Coronary artery (tissue), 2 donors: ENCODE measurements around the gene TAMALIN.
A peak's percentile ranks its signal among the peaks of the same experiment; 100 is the strongest.

ENCODE experiments used
- DNase-seq: peaks from one replicate; pipeline ENCODE4 v3.0.0-alpha.2; 2017; ENCODE audit warnings: low spot score
- H3K27ac ChIP-seq, 2 donors: fragments of 200-600 bp; sonication (generic); one replicate each; pipeline ENCODE4 v1.5.1; 2016 to 2019
- H3K4me3 ChIP-seq: fragments of 200-600 bp; sonication (generic); 2 replicates; pipeline ENCODE4 v1.5.1; 2016; ENCODE audit warnings: mild to moderate bottlenecking, moderate library complexity
- TF ChIP-seq, protein P1 (sequence below): fragments of 200-600 bp; sonication (generic); IDR thresholded peaks from one replicate; pipeline ENCODE4 v1.5.1; 2019; ENCODE audit warnings: antibody characterized with exemption

The TAMALIN gene

DNA sequence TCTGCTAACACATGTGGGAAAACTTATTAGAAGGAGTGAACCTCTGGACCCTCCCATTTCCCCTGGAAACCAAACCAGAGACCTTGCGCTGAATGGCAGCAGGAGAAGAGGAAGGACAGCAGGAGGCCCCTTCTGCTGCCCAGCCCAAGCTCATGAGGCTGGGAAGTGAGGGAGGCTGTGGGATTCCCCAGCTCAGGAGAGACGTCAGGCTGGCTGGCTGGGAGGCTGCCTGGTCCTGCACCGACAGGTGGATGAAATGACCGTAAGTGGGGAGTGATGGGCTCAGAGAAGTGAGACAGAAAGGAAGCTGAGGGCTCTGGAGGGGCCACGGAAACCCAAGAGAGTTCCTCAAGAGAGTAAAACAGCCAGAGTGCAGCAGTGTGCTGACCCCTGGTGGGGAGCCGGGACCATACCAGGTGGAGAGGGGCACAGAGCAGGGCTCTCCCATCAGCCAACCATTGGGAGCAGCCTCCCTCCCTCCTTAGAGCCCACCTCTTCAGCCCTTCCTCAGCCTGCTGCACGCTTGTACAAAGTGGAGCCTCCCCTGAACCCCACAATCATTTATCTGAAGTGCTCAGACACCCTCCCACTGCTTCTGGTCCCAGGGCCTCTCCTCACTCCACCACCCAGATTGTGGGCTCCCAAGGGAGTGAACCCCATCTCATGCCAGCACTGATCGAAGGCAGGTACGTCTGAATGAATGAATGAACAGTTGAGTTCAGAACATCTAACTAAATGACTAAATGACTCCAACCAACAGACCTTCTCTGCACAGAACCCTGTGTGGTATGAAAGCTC lies 14.0 kb downstream of the TAMALIN start:
- TF ChIP-seq, protein P1, sequence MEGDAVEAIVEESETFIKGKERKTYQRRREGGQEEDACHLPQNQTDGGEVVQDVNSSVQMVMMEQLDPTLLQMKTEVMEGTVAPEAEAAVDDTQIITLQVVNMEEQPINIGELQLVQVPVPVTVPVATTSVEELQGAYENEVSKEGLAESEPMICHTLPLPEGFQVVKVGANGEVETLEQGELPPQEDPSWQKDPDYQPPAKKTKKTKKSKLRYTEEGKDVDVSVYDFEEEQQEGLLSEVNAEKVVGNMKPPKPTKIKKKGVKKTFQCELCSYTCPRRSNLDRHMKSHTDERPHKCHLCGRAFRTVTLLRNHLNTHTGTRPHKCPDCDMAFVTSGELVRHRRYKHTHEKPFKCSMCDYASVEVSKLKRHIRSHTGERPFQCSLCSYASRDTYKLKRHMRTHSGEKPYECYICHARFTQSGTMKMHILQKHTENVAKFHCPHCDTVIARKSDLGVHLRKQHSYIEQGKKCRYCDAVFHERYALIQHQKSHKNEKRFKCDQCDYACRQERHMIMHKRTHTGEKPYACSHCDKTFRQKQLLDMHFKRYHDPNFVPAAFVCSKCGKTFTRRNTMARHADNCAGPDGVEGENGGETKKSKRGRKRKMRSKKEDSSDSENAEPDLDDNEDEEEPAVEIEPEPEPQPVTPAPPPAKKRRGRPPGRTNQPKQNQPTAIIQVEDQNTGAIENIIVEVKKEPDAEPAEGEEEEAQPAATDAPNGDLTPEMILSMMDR = peak; percentile 17
- no peak overlapping the region for H3K27ac ChIP-seq
- DNase-seq = peak; percentile 70
- no peak overlapping the region for H3K4me3 ChIP-seq

DNA sequence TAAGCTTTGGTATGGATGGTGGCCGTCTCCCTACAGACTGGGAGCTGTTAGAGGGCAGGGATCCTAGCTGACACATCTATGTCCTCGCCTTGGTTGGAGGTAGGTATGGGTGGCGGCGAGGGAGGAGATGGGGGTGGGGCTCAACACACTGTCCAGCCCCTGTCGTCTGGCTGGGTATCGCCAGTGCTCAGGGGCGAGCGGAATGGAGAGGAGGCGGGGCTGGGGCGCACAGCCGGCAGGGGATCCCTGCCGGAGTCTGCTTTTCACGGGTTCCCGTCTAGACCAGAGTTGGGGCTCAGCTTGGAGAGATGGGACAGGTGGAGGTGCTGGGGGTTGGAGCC lies 16.1 kb downstream of the TAMALIN start:
- TF ChIP-seq, protein P1 = no peak
- DNase-seq = no peak
- Histone ChIP-seq H3K4me3 (peak overlapping the region; percentile 79), H3K27ac (peak overlapping the region in 1 of 2 donors; percentile 55)

DNA sequence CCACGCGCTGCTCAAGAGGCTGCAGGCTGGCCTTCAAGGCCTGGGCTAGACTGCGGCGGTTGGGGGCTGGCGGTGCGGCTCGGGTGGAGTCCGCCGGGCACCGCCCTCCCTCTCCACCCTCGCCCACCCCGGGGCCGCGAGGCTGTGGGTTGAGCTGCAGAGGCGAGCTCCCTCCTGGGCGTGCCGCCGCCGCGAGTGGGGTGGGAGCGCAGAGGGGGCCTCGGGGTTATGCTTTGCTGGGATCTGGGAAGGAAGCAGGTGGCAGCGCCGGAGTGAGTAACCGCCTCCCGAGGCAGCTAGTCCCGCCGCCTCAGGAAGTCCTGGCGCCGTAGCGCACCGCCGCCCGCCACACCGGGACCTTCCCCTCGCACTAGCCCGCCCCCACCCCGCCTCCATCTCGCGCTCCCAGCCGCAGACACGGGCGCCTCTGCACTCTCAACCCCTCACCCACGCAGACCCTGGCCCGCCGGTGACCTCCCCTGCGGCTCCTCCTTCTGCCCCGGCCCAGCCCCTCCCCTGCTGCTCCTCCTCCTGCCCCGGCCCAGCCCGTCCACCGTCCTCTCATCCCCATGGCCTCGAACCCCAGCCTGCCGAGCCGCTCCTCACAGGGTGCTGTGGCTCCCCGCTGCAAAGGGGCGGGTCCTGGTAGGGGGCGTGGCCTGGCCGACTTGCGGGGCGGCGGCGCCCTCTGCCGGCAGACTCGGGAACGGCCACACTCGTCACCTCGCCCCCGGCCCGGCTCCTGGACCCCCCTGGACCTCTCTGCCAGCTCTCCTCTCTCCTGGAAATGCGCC lies 16.6 kb downstream of the TAMALIN start:
- H3K4me3 ChIP-seq = peak overlapping the region; percentile 79

DNA sequence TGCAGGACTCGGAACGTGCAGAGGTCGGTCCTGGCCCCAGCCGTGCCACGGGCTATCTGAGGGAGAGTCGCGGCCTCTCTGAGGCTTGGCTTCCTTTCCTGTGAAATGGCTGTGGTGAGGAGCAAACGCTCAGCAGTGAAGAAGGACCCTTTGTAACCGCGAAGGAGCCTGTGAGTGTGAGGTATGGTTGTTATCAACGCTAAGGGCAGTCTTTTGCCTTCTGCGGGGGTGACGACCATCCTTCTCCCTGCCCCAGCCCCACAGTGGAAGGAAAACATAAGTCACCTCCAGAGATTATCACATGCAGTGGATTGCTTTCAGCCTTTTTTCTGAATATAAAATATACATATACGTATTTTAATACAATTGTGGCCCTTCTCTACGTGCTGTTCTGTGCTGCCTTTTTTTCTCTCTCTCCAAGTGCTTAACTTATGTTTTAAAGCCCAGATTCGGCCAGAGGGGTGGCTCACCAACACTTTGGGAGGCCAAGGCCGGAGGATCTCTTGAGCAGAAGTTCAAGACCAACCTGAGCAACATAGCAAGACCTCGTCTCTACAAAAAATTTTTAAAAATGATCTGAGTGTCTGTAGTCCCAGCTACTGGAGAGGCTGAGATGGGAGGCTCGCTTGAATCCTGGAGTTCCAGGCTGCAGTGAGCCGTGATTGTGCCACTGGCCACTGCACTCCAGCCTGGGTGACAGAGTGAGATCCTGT lies 17.4 kb downstream of the TAMALIN start:
- DNase-seq = no peak
- TF ChIP-seq, protein P1 = no peak
- peak overlapping the region; percentile 79 for H3K4me3 ChIP-seq
- peak overlapping the region in 1 of 2 donors; percentile 55 for H3K27ac ChIP-seq

More for the DNA sequence above, 16.6 kb downstream of the TAMALIN start:
- no peak for DNase-seq
- peak overlapping the region in 1 of 2 donors; percentile 55 for H3K27ac ChIP-seq
- TF ChIP-seq, protein P1 = peak; percentile 97

DNA sequence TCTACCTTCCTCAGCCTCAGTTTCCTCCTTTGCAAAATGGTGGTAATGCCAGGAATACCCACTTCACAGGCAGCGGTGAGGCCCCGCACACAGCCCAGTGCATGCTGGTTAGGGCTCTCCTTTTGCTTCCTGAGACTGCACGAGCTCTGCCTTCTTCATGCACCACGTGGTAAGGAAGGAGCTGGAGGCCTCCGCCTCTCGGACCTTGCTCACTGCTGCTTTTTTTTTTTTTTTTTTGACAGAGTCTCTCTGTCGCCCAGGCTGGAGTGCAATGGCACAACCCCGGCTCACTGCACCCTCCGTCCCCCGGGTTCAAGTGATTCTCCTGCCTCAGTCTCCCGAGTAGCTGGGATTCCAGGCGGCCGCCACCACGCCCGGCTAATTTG lies 18.1 kb downstream of the TAMALIN start:
- Histone ChIP-seq H3K27ac (peak overlapping the region; percentile 65 to 82), H3K4me3 (peak overlapping the region; percentile 65)
- DNase-seq = no peak
- TF ChIP-seq, protein P1 = no peak

DNA sequence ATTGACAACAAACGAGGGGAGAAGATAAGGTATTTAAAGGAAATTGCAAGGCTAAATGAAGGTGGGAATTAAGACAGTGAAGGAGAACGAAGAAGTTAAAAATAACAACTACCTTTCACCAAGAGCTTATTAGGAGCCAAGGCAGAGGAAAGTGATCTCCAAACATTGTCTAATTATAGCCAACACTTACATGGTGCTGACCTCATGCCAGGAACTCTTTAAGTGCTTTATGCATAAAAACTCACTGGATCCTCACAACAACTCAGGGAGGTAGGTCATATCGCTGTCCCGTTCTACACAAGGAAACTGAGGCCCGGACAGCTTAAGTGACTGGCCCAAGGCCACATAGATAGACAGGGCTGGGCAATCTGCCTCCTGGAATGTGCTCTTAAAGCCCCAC lies 19.5 kb downstream of the TAMALIN start:
- DNase-seq = no peak
- TF ChIP-seq, protein P1 = no peak
- Histone ChIP-seq H3K27ac (peak overlapping the region in 1 of 2 donors; percentile 82), H3K4me3 (no peak overlapping the region)
